SK-N-SH treated with all-trans-retinoic acid at 6 μM for 48 hours (cell line): ENCODE data around the gene SAMD4A.

Experiments
- ARNTL ChIP-seq: fragments of 450-650 bp; formaldehyde crosslinking; IDR thresholded peaks from 2 replicates; pipeline ENCODE4 v1.5.0; 2020; ENCODE audit warnings: low read depth, mild to moderate bottlenecking, moderate library complexity, borderline replicate concordance
- BACH2 ChIP-seq: fragments of 250-450 bp; sonication (Bioruptor Pico); IDR thresholded peaks from 2 replicates; pipeline ENCODE4 v1.9.0; 2021; ENCODE audit warnings: mild to moderate bottlenecking, borderline replicate concordance
- GLIS3 ChIP-seq: fragments of 250-450 bp; sonication (Bioruptor Pico); IDR thresholded peaks from 2 replicates; pipeline ENCODE4 v1.5.0; 2020; ENCODE audit warnings: mild to moderate bottlenecking, moderate library complexity
- PATZ1 ChIP-seq: fragments of 250-450 bp; sonication (Bioruptor Pico); IDR thresholded peaks from 2 replicates; pipeline ENCODE4 v1.8.0; 2020; ENCODE audit warnings: mild to moderate bottlenecking, moderate library complexity, borderline replicate concordance
- PPARA ChIP-seq: fragments of 250-450 bp; sonication (Bioruptor Pico); IDR thresholded peaks from 2 replicates; pipeline ENCODE4 v1.5.0; 2020; ENCODE audit warnings: mild to moderate bottlenecking, borderline replicate concordance
- RARB ChIP-seq: fragments of 250-450 bp; sonication (Bioruptor Pico); IDR thresholded peaks from 2 replicates; pipeline ENCODE4 v1.8.0; 2021; ENCODE audit warnings: mild to moderate bottlenecking, moderate library complexity
- TOX ChIP-seq: fragments of 250-450 bp; sonication (Bioruptor Pico); IDR thresholded peaks from 2 replicates; pipeline ENCODE4 v1.8.0; 2021; ENCODE audit warnings: mild to moderate bottlenecking, moderate library complexity, borderline replicate concordance
- ZC3H10 ChIP-seq: fragments of 250-450 bp; sonication (Bioruptor Pico); IDR thresholded peaks from 2 replicates; pipeline ENCODE4 v1.5.1; 2021; ENCODE audit warnings: mild to moderate bottlenecking, moderate library complexity
- ZFP3 ChIP-seq: fragments of 250-450 bp; sonication (Bioruptor Pico); IDR thresholded peaks from 2 replicates; pipeline ENCODE4 v1.5.0; 2020; ENCODE audit warnings: mild to moderate bottlenecking, moderate library complexity
- ZFP30 ChIP-seq: fragments of 450-650 bp; formaldehyde crosslinking; IDR thresholded peaks from 2 replicates; pipeline ENCODE4 v1.5.0; 2022; ENCODE audit warnings: mild to moderate bottlenecking, moderate library complexity
- ZNF8 ChIP-seq: fragments of 450-650 bp; formaldehyde crosslinking; IDR thresholded peaks from 2 replicates; pipeline ENCODE4 v1.5.0; 2020; ENCODE audit warnings: mild to moderate bottlenecking, moderate library complexity
- TF ChIP-seq, protein P1 (sequence below): fragments of 250-450 bp; sonication (Bioruptor Pico); IDR thresholded peaks from 2 replicates; pipeline ENCODE4 v1.5.1; 2021; ENCODE audit warnings: mild to moderate bottlenecking, moderate library complexity

GRCh38 chr14:54805070-54805444, 238.1 kb downstream of the SAMD4A start:
- TF ChIP-seq RARB (no peak), ZFP3 (CRISPR knock-in tag) (no peak), PPARA (CRISPR knock-in tag) (no peak), ARNTL (no peak), BACH2 (CRISPR knock-in tag) (no peak), ZC3H10 (no peak), ZFP30 (CRISPR knock-in tag) (no peak), TOX (no peak), ZNF8 (CRISPR knock-in tag) (no peak), PATZ1 (CRISPR knock-in tag) (no peak), GLIS3 (no peak)
- TF ChIP-seq, protein P1, sequence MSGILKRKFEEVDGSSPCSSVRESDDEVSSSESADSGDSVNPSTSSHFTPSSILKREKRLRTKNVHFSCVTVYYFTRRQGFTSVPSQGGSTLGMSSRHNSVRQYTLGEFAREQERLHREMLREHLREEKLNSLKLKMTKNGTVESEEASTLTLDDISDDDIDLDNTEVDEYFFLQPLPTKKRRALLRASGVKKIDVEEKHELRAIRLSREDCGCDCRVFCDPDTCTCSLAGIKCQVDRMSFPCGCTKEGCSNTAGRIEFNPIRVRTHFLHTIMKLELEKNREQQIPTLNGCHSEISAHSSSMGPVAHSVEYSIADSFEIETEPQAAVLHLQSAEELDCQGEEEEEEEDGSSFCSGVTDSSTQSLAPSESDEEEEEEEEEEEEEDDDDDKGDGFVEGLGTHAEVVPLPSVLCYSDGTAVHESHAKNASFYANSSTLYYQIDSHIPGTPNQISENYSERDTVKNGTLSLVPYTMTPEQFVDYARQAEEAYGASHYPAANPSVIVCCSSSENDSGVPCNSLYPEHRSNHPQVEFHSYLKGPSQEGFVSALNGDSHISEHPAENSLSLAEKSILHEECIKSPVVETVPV (CRISPR knock-in tag) = no peak
